Motor neuron (in vitro differentiated cells): ENCODE measurements around the gene TFDP1. TPM values are rescaled to one million over a fixed set of nuclear protein-coding genes. Genes with fewer than 3 reads are reported as not detected.
"Not testable (repeated sequence)": the region's sequence is repeated elsewhere in the genome, so short reads cannot be mapped to it uniquely, and the experiment has no call there.

ENCODE experiments used
- ATAC-seq, 8 experiments: fragments of 200-7000 bp; cut with Tn5 transposase; replicated peaks in 6 of 8; 2 replicates each; pipeline ENCODE4 v1.8.0; 2021; ENCODE audit warnings: mild to moderate bottlenecking in 8 of 8, moderate library complexity in 8 of 8
- H3K27ac ChIP-seq, 2 donors: fragments of 250-450 bp; sonication (Bioruptor Pico); 2 replicates each; pipeline ENCODE4 v1.9.0; 2021; ENCODE audit warnings: antibody characterized with exemption in 2 of 2, mild to moderate bottlenecking in 2 of 2, moderate library complexity in 1 of 2
- H3K4me1 ChIP-seq, 2 donors: fragments of 250-450 bp; sonication (Bioruptor Pico); replicated peaks in 1 of 2; 2 replicates each; pipeline ENCODE4 v1.6.1; 2021; ENCODE audit warnings: antibody characterized with exemption in 2 of 2, mild to moderate bottlenecking in 2 of 2, moderate library complexity in 1 of 2
- H3K4me3 ChIP-seq, 5 donors: fragments of 250-450 bp; sonication (Bioruptor Pico); 2 replicates each; pipeline ENCODE4 v1.9.0; 2021; ENCODE audit warnings: antibody characterized with exemption in 5 of 5, mild to moderate bottlenecking in 5 of 5, moderate library complexity in 4 of 5
- WGBS, 10 experiments: fragments of 450-650 bp; shearing (Covaris generic); methylation state at CpG; one replicate each; pipeline ENCODE4 v1.0.0; 2022; 5-methylcytosine and 5-hydroxymethylcytosine counted together
- in situ Hi-C, 9 experiments: fragments of 400-800 bp; cut with MboI; loops; one replicate each; pipeline ENCODE4 v1.15.0; 2021; ENCODE audit warnings: low sequenced_read_pairs in 9 of 9, low pct_unique_long_range_greater_than_20kb in 2 of 9; ENCODE audit not compliant: unreplicated experiment in 9 of 9
- total RNA-seq, 8 experiments: library from RNA; unstranded; fragments of 300-600 nt; gene quantifications; 2 replicates each; pipeline versions ENCODE4 v1.2.3 to v1.2.4, GENCODE V29; 2022

Gene TFDP1
- total RNA-seq, 8 experiments from 2014 or later = 17.9 to 98.9 (median 39.5) TPM

DNA sequence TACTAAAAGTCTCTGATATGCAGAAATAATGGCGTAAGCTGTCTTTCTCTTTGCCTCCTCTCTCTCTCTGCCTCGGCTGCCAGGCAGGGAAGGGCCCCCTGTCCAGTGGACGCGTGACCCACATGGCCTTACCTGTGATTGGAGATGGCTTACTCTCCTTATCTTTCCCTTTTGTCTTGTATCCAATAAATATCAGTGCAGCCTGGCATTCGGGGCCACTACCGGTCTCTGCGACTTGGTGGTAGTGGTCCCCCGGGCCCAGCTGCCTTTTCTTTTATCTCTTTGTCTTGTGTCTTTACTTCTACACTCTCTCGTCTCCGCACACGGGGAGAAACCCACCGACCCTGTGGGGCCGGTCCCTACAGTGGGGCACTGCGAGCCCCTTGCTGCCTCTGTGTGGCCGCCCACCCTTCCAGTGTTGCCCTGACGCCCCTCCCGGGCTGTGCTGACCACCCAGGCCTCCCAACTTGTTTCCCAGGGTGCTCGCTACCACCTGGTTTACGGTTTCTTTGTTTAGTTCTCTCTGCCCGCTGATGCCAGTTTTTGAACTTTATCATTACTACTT lies 37.5 kb downstream of the TFDP1 start:
- WGBS, 10 experiments = 80 to 100% (median 90%) methylated on average over 1 to 4 of the region's 20 CpGs; no CpG with 5 or more reads in 6 of the 10 experiments
- in situ Hi-C loops = not testable (repeated sequence)

DNA sequence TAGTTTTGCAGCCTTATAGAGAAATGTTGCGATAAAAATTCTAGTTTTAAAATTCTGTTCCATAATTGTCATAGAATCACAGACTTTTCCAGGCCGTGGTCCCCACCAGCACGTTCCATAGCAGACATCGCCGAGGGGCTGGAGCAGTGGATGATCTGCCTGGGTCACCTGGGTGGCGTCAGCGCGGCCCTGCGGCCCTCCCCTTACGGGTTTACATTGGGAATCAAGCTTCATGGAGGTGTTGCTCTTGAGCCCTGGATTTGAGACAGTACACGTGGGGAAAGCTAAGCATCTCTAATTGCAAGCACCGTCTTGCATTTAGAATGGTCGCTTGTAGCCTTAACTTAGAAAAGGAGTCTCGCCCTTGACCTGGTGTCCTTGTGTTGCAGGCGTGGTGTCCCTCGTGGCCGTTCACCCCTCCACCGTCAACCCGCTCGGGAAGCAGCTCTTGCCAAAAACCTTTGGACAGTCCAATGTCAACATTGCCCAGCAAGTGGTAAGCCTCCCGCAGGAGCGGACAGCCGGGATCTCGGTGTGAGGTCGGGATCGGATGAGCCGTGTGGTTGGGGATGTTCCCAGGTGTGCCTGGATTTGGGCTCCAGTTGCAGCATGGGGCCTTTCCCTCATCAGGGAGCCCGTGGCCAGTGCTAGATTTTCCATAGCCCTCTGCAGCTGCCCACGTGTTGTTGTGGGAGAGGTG lies 38.4 kb downstream of the TFDP1 start:
- Histone ChIP-seq H3K4me3 (no peak overlapping the region), H3K27ac (no peak overlapping the region), H3K4me1 (no peaks in the 10 kb centered on the region)
- ATAC-seq = no peak
- 76 to 100% (median 93%) methylated on average over 1 to 14 of the region's 29 CpGs; no CpG with 5 or more reads in 3 of the 10 experiments for WGBS, 10 experiments
- in situ Hi-C loops = no loop called here

More for the DNA sequence above, 37.5 kb downstream of the TFDP1 start:
- ATAC-seq, H3K4me3 ChIP-seq, H3K27ac ChIP-seq, H3K4me1 ChIP-seq: not testable (repeated sequence)

DNA sequence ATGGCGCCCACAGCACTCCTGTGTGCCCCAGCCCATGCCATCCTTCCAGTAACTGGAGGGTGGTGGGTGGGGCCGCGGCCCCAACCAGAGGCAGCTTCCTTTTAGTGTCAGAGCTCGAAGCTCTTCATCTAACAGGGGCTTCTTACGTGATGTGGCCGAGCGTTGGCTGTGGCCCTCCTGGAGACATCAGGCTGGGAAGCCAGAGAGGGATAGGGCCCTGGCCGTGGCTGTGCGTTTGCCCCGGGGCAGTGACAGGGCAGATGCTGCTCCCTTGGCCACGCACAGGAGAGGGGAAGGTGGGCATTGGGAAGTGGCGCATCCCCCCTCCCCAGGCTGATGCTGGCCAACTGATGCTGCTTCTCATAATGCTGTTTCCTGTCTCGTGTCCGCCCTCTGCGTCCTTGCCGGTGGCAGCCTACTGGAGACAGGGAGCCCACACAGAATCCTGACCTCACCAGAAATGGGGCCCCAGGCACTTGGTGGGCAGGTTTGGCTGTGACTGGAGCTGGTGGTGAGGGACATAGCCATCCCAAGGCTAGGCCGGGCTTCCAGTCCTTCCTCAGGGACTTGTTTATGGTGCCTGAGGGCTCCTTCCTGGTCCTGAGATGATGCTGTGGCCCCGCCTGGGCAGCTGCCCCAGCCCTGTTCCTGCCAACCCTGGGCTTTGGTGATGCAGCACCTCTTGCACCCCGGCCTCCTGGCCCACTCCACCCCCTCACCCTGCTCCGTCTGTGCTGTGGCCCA lies 39.1 kb downstream of the TFDP1 start:
- Histone ChIP-seq H3K4me1 (no peaks in the 10 kb centered on the region), H3K4me3 (no peak overlapping the region), H3K27ac (no peak overlapping the region)
- in situ Hi-C loops = no loop called here
- peak in 4 of 8 experiments; percentile 27 to 56 (median 46) for ATAC-seq
- 83 to 100% (median 99%) methylated on average over 1 to 7 of the region's 20 CpGs; no CpG with 5 or more reads in 2 of the 10 experiments for WGBS, 10 experiments

DNA sequence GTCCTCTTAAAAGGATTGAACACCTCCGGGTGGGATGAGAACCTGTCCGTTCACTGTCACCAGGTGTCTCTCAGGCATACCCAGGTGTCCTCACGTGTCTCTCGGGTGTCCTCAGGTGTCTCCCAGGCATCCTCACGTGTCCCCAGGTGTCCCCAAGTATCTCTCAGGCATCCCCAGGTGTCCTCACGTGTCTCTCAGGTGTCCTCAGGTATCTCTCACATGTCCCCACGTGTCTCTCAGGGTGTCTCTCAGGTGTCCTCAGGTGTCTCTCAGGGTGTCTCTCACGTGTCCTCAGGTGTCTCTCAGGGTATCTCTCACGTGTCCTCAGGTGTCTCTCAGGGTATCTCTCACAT lies 39.7 kb downstream of the TFDP1 start:
- Histone ChIP-seq H3K4me3 (no peak overlapping the region), H3K27ac (no peak overlapping the region), H3K4me1 (no peaks in the 10 kb centered on the region)
- ATAC-seq = no peak
- in situ Hi-C loops = no loop called here
- WGBS, 10 experiments = 80 to 96% (median 93%) methylated on average over 1 to 7 of the region's 9 CpGs; no CpG with 5 or more reads in 5 of the 10 experiments

DNA sequence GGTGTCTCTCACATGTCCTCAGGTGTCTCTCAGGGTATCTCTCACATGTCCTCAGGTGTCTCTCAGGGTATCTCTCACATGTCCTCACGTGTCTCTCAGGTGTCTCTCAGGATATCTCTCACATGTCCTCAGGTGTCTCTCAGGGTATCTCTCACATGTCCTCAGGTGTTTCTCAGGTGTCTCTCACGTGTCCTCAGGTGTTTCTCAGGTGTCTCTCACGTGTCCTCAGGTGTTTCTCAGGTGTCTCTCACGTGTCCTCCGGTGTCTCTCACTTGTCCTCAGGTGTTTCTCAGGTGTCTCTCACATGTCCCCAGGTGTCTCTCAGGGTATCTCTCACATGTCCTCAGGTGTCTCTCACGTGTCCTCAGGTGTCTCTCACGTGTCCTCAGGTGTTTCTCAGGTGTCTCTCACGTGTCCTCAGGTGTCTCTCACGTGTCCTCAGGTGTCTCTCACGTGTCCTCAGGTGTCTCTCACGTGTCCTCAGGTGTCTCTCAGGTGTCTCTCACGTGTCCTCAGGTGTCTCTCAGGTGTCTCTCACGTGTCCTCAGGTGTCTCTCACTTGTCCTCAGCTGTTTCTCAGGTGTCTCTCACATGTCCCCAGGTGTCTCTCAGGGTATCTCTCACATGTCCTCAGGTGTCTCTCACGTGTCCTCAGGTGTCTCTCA lies 40.2 kb downstream of the TFDP1 start:
- WGBS, 10 experiments = 76 to 100% (median 100%) methylated on average over 1 to 7 of the region's 14 CpGs; no CpG with 5 or more reads in 5 of the 10 experiments
- H3K4me3 ChIP-seq, H3K4me1 ChIP-seq, ATAC-seq, in situ Hi-C loops, H3K27ac ChIP-seq: not testable (repeated sequence)

DNA sequence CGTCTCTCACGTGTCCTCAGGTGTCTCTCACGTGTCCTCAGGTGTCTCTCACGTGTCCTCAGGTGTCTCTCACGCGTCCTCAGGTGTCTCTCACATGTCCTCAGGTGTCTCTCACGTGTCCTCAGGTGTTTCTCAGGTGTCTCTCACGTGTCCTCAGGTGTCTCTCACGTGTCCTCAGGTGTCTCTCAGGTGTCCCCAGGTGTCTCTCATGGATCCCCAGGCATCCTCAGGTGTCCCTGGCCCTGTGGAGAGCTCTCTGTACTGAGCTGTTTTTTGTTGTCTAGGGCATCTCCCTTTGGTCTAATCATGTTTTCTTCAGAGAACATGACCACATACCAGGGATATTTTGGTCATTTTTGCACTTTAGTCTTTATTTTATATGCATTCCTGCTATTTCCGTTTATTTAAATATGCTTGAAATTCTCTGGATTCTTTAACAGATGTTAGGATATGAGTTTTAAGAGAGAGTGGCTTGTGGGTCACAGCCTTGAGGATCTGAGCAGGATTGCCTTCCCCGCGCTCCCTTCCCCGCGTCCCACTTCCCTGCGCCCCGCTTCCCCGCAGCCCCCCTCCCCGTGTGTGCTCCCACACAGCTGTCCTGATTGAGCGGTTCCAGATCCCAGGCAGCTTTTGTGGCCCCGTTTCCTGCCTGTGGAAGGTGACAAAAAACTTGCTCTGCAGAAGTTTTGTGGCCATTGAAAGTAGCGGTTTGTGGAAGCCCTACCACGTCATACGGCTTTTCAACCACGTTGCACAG lies 41.6 kb downstream of the TFDP1 start:
- 50 to 100% (median 90%) methylated on average over 1 to 5 of the region's 24 CpGs; no CpG with 5 or more reads in 2 of the 10 experiments for WGBS, 10 experiments
- in situ Hi-C loops = no loop called here
- ATAC-seq = peak in 3 of 8 experiments; percentile 58 to 72 (median 62)

DNA sequence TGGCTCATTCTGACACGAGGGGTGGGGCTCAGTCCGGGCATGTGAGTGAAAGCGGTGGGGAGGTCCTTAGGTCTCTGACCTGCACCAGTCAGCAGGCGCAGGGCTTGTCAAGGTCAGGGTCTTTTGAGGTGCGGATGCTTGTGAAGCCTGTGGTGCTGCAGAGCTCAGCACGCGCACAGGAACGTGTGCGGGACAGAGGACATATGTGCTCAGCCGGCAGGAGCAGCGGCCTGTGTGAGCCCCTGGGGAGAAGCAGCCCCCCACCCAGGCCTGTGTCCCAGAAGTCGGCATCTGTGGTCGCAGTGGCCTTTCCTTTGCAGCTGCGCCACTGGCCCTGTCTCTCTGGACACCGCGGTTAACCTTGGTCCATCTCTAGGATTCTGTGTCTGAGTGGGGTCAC lies 42.6 kb downstream of the TFDP1 start:
- in situ Hi-C loops = no loop called here
- Histone ChIP-seq H3K4me1 (no peaks in the 10 kb centered on the region), H3K4me3 (no peak overlapping the region), H3K27ac (no peak overlapping the region)
- 86 to 100% (median 94%) methylated on average over 2 to 8 of the region's 16 CpGs; no CpG with 5 or more reads in 4 of the 10 experiments for WGBS, 10 experiments
- ATAC-seq = no peak

More for the DNA sequence above, 41.6 kb downstream of the TFDP1 start:
- H3K4me3 ChIP-seq = no peak overlapping the region
- no peaks in the 10 kb centered on the region for H3K4me1 ChIP-seq
- H3K27ac ChIP-seq = no peak overlapping the region

DNA sequence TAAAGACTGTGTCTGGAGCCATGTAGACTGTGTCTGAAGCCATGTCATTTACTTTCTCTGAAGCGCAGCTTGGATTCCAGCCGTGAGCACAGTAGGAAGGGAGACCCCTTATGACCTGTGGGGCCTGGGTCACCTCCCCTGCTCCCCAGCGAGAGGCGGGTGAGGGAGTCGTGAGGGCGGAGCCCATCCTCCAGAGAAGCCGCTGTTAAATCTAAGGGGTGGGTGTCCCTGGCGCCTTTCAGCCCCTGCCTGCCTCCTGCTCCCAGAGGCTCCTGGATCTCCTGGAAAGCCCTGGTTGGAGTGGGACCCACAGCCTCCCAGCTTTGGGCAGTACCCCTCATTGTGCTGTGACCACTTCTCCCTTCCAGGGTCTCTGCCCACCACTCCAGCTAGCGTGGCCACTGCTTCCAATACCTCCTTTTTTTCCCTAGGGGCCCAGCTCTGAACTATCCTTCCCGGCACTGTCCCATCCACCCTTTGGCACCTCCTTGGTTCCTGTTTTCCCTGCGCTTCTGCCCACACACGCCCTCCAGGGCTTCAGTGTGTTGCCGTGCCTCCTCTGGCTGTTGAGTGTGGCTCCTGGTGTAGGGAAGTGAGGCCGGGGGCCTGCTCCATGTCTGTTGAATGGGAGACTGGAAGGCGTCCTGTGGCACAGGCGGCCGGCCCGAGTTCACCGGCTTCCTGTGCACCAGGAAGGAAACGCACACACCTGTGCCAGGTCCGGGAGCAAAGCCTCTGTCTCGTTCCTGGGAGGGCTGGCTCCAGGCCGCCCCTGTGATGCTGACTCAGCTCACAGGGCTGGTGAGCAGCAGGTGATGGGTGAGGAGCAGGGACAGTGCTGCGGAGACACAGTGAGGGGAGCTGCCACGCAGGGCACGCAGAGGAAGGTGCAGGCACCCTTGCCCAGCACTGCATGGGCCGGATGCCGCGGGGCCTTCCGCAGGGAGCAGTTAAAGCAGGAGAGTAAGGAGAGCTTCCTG lies 44.0 kb downstream of the TFDP1 start:
- no peak overlapping the region for H3K4me3 ChIP-seq
- no peak for ATAC-seq
- no peak overlapping the region for H3K27ac ChIP-seq
- 40 to 100% (median 89%) methylated on average over 1 to 10 of the region's 30 CpGs; no CpG with 5 or more reads in 3 of the 10 experiments for WGBS, 10 experiments
- H3K4me1 ChIP-seq = no peaks in the 10 kb centered on the region
- in situ Hi-C loops = no loop called here

DNA sequence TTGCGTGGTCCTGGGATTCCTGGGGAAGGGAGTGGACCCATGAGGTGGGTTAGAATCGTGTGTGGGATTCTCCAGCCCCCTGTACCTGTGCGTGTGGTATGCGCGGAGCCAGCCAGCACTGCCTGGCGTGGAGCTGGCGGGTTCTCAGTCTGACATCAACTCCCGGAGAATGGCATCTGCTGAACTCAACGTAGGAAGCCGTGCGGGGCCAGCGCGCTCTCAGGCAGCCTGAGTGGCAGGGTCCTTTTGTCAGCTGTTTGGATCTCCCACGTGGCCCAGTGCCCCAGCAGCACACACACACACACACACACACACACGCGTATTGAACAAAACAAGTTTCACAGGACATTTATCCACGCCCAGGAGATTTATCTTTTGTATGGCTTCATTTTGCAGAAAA lies 45.3 kb downstream of the TFDP1 start:
- WGBS, 10 experiments = 90 to 100% (median 97%) methylated on average over 1 to 6 of the region's 17 CpGs; no CpG with 5 or more reads in 5 of the 10 experiments
- H3K4me3 ChIP-seq = no peak overlapping the region
- H3K4me1 ChIP-seq = no peaks in the 10 kb centered on the region
- in situ Hi-C loops = no loop called here
- no peak overlapping the region for H3K27ac ChIP-seq
- no peak for ATAC-seq

DNA sequence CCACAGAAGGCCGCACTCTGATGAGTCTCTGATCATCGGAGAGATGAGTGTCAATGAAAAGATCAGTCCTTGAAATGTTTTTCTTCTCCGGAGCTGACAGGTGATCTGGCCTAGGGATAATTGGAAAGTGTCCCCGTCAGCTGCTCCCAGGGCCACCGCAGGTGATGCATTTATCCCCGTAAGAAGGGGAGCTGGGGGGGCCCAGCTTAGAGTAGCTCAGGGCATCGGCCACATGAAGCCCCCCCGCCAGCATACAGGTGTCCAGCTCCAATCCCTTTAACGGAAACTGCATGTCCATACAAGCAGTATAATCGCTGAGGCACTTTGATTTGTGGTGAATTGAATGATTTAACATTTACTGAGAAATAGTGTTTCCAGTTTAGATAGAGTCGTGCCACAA lies 45.7 kb downstream of the TFDP1 start:
- no peak for ATAC-seq
- Histone ChIP-seq H3K4me3 (no peak overlapping the region), H3K27ac (no peak overlapping the region), H3K4me1 (no peaks in the 10 kb centered on the region)
- WGBS, 10 experiments = 90 to 100% (median 96%) methylated on average over 2 to 8 of the region's 11 CpGs; no CpG with 5 or more reads in 3 of the 10 experiments
- in situ Hi-C loops = no loop called here

DNA sequence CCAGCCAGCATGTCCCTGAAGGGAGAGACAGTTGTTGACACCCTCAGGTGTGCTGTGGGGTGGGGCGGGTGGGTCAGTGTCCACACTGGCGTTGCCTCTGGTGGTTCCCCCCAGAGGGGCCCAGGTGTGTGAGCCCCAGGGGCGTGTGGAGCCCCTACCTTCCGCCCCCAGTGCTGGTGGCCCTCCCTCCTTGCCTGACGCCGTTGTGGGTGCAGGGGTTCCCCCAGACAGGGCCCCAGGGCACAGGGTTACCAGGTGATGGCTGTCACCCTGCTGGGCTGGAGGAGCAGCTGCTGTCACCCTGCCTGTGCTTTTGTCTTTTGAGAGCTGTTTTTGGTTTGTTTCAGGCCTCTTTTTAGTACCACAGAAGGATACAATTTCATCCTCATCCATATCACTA lies 46.3 kb downstream of the TFDP1 start:
- in situ Hi-C loops = no loop called here
- Histone ChIP-seq H3K27ac (no peak overlapping the region), H3K4me1 (no peaks in the 10 kb centered on the region), H3K4me3 (no peak overlapping the region)
- WGBS, 10 experiments = no CpG with 5 or more reads among the region's 6 CpGs
- no peak for ATAC-seq
